Keratinocyte (primary cell): ENCODE results near the gene NAP1L5. TPM values are rescaled to one million over a fixed set of nuclear protein-coding genes. Genes with fewer than 3 reads are reported as not detected.
A peak's percentile ranks its signal among the peaks of the same experiment; 100 is the strongest.

Experiments
- DNase-seq: peaks from one replicate; pipeline ENCODE4 v3.0.0-alpha.2; 2011; ENCODE audit warnings: low read depth, missing footprints, low spot score
- FAIRE-seq: peaks from 2 replicates; lab custom pipeline; 2011; peaks lifted over from hg19 to GRCh38; lab: Jason Lieb, UNC
- H2AFZ ChIP-seq: 2 replicates; pipeline ENCODE4 v1.6.0; 2012; ENCODE audit warnings: low read length, control low read depth, inconsistent platforms; ENCODE audit not compliant: control insufficient read depth
- H3K27ac ChIP-seq: 2 replicates; pipeline ENCODE4 v1.5.1; 2011; ENCODE audit warnings: low read length; ENCODE audit not compliant: control insufficient read depth, insufficient read depth
- H3K27me3 ChIP-seq: 3 replicates; pipeline ENCODE4 v1.6.0; 2011; ENCODE audit warnings: low read length; ENCODE audit not compliant: control insufficient read depth, insufficient read depth; ENCODE audit errors: extremely low read depth
- H3K36me3 ChIP-seq, 2 experiments: 2 replicates in 1 of 2; 3 replicates in 1 of 2; pipeline ENCODE4 v1.5.1; 2011; ENCODE audit warnings: low read length in 2 of 2, mild to moderate bottlenecking in 1 of 2; ENCODE audit not compliant: control insufficient read depth in 2 of 2, insufficient read depth in 2 of 2; ENCODE audit errors: extremely low read depth in 1 of 2
- H3K4me1 ChIP-seq: 3 replicates; pipeline ENCODE4 v1.5.1; 2011; ENCODE audit warnings: low read length; ENCODE audit not compliant: control insufficient read depth, insufficient read depth; ENCODE audit errors: extremely low read depth
- H3K4me2 ChIP-seq: 3 replicates; pipeline ENCODE4 v1.6.0; 2011; ENCODE audit warnings: low read depth, low read length; ENCODE audit not compliant: control insufficient read depth, insufficient read depth; ENCODE audit errors: extremely low read depth
- H3K4me3 ChIP-seq, 3 experiments: fragments of 200-600 bp in 1 of 3; sonication (generic) in 1 of 3; 2 replicates in 2 of 3; 3 replicates in 1 of 3; pipeline ENCODE4 v1.5.1; 2011 to 2016; ENCODE audit warnings: low read length in 3 of 3, mild to moderate bottlenecking in 3 of 3, control low read depth in 2 of 3, inconsistent platforms in 1 of 3, low read depth in 1 of 3, mixed read lengths in 1 of 3, mixed run types in 1 of 3, moderate library complexity in 1 of 3; ENCODE audit not compliant: control insufficient read depth in 2 of 3, insufficient read depth in 2 of 3; ENCODE audit errors: extremely low read depth in 1 of 3
- H3K79me2 ChIP-seq: 2 replicates; pipeline ENCODE4 v1.6.0; 2012; ENCODE audit warnings: low read length; ENCODE audit not compliant: control insufficient read depth, insufficient read depth
- H3K9ac ChIP-seq: 3 replicates; pipeline ENCODE4 v1.6.0; 2011; ENCODE audit warnings: low read length; ENCODE audit not compliant: control insufficient read depth, insufficient read depth; ENCODE audit errors: extremely low read depth
- H3K9me1 ChIP-seq: 3 replicates; pipeline ENCODE4 v1.6.0; 2011; ENCODE audit warnings: low read length; ENCODE audit not compliant: control insufficient read depth, insufficient read depth; ENCODE audit errors: extremely low read depth
- H3K9me3 ChIP-seq: 2 replicates; pipeline ENCODE4 v1.5.1; 2012; ENCODE audit warnings: low read depth, low read length; ENCODE audit not compliant: control insufficient read depth
- H4K20me1 ChIP-seq: 3 replicates; pipeline ENCODE4 v1.6.0; 2011; ENCODE audit warnings: low read length; ENCODE audit not compliant: control insufficient read depth, insufficient read depth; ENCODE audit errors: extremely low read depth
- CTCF ChIP-seq, 3 experiments: IDR thresholded peaks in 1 of 3; conservative IDR thresholded peaks in 1 of 3; optimal IDR thresholded peaks in 1 of 3; 2 replicates in 2 of 3; 3 replicates in 1 of 3; pipeline versions ENCODE3 to v1.5.1; 2011; ENCODE audit warnings: low read length in 3 of 3, mild to moderate bottlenecking in 3 of 3, moderate library complexity in 2 of 3, control low read depth in 1 of 3, inconsistent platforms in 1 of 3; ENCODE audit not compliant: insufficient read depth in 2 of 3; ENCODE audit errors: extremely low read depth in 1 of 3
- EZH2 ChIP-seq: IDR thresholded peaks from one replicate; pipeline ENCODE4 v1.6.1; 2012; ENCODE audit warnings: inconsistent platforms, mild to moderate bottlenecking, low read length, moderate library complexity
- dilution Hi-C: fragments of 300-500 bp; cut with MboI; formaldehyde crosslinking; loops from one replicate; pipeline ENCODE4 v1.7.0; 2020; ENCODE audit warnings: low sequenced_read_pairs; ENCODE audit not compliant: extremely low pct_ligation_motif_present
- polyA plus RNA-seq, 5 experiments: library from polyadenylated mRNA; depleted of rRNA in 3 of 5; stranded (reverse) in 3 of 5; stranded (forward) in 1 of 5; unstranded in 1 of 5; fragments of >200 nt; gene quantifications; 1 replicate in 1 of 5; 2 replicates in 3 of 5; 3 replicates in 1 of 5; pipeline versions ENCODE4 v1.2.1 to v1.2.3, GENCODE V29; 2011 to 2012; ENCODE audit warnings: missing spikeins in 2 of 5, low read depth in 1 of 5, low replicate concordance in 1 of 5

Gene NAP1L5
- polyA plus RNA-seq, 1 donor (not counting 4 experiments of a cell fraction or from before 2014, with no cell fraction given) = 1.8 TPM

- peaks cover 2% of the 10 kb centered on the region for H3K9me1 ChIP-seq
- H3K36me3 ChIP-seq = peaks cover 0 to 1% of the 10 kb centered on the region in 2 experiments
- H4K20me1 ChIP-seq = no peaks in the 10 kb centered on the region
- H3K4me2 ChIP-seq = no peak overlapping the region
- H3K4me1 ChIP-seq = peaks cover 16% of the 10 kb centered on the region
- dilution Hi-C loops = no loop called here
- TF ChIP-seq EZH2 (no peak), CTCF (optimal IDR thresholded peaks at IDR 0.05 in 1 of 3, IDR thresholded peaks at IDR 0.05 in 1 of 3, conservative IDR thresholded peaks at IDR 0.05 in 1 of 3; ENCODE audit: extremely low read depth in 1 of 3, insufficient read depth in 2 of 3, low read length in 3 of 3) (no peak)
- no peak overlapping the region for H3K9ac ChIP-seq
- no peak overlapping the region for H2AFZ ChIP-seq
- H3K4me3 ChIP-seq = no peak overlapping the region
- no peaks in the 10 kb centered on the region for H3K9me3 ChIP-seq
- H3K27me3 ChIP-seq = no peaks in the 10 kb centered on the region
- H3K79me2 ChIP-seq = peaks cover 9% of the 10 kb centered on the region
- FAIRE-seq (peak; percentile 46), DNase-seq (no peak)
- H3K27ac ChIP-seq = no peak overlapping the region
Observed at GRCh38 chr4:88649716-88650115, 47.9 kb downstream of the NAP1L5 start.

GRCh38 chr4:88646528-88647280 lies 50.9 kb downstream of the NAP1L5 start:
- Histone ChIP-seq H3K4me1 (peaks cover 16% of the 10 kb centered on the region), H3K79me2 (peaks cover 9% of the 10 kb centered on the region), H3K4me3 (no peak overlapping the region), H3K9me1 (peaks cover 2% of the 10 kb centered on the region), H4K20me1 (no peaks in the 10 kb centered on the region), H2AFZ (no peak overlapping the region), H3K9ac (no peak overlapping the region), H3K27ac (peak overlapping the region; percentile 53), H3K9me3 (no peaks in the 10 kb centered on the region), H3K27me3 (no peaks in the 10 kb centered on the region), H3K36me3 (no peaks in the 10 kb centered on the region), H3K4me2 (peak overlapping the region; percentile 31)
- dilution Hi-C loops = no loop called here
- TF ChIP-seq EZH2 = no peak
- TF ChIP-seq CTCF (optimal IDR thresholded peaks at IDR 0.05 in 1 of 3, IDR thresholded peaks at IDR 0.05 in 1 of 3, conservative IDR thresholded peaks at IDR 0.05 in 1 of 3; ENCODE audit: extremely low read depth in 1 of 3, insufficient read depth in 2 of 3, low read length in 3 of 3) = no peak
- FAIRE-seq (peak; percentile 96), DNase-seq (peak; percentile 56)
